ENCODE data around the gene BET1L.

DNA sequence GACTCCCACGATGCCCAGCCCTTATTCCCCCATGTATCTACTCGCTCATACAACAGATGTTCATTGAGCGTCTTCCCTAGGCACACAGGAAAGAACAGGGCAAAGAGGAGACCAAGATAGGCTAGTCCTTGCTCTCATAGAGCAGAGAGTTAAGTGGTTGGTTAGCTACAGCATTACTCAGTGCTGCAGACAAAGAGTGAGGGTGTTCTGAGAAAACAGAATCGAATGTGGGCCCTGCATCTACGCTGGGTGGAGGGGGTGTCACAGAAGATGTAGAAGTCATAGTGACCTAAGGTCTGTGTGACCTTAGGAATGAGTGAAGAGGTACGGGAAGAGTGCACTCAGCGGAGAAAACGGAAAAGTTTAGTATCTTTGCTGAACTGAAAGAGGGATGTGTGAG, 41.9 kb upstream of the BET1L start:
- no peak for TF ChIP-seq EZH2phosphoT487 (IDR thresholded peaks at IDR 0.05)
- TF ChIP-seq CTCF (IDR thresholded peaks at IDR 0.05), result no peak

Data from neural progenitor cell (in vitro differentiated cells).